GM21367 (cell line): ENCODE measurements around the gene RPL12.
"Not testable (repeated sequence)": the region's sequence is repeated elsewhere in the genome, so short reads cannot be mapped to it uniquely, and the experiment has no call there.

Experiments
- ATAC-seq: cut with Tn5 transposase; IDR thresholded peaks from one replicate; pipeline ENCODE4 v1.9.1; 2021; ENCODE audit not compliant: unreplicated experiment

RPL12 gene

DNA sequence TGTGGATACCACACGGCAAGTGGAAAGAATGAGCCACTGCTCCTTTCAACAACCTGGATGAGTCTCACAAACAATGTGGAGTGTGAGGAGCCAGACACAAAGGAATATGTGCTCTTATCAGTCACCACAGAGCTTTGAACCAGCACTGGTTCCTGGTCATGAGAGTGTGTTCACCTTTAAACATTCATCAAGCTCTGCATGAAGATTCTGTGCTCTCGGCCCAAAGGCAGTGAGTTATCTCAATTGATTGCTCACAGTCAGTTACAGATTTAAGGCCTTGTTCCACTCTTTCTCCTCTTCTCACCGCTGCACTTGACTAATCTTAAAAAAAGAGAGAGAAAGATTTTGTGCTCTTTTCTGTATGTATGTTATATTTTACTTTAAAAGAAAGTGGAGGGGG, 19.5 kb upstream of the RPL12 start:
- no peak for ATAC-seq

DNA sequence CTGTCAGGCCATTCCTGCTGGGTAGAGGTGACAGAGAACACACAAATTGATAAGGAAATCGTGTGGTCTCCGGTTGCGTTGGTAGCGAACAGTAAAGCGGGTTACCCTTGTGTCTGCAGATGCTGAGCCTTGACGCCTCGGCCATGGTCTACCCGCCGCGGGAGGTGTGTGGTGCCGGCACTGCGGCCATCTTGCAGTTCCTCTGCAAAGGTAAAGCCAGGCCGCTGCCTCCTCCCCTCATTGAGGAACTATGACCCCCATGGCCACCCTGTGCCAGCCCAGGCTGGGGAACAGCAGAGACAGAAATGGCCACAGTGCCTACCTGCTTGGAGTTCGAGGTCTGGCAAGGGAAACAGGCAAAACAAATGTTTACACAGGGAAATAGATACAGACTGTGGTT, 16.4 kb upstream of the RPL12 start:
- ATAC-seq: no peak

DNA sequence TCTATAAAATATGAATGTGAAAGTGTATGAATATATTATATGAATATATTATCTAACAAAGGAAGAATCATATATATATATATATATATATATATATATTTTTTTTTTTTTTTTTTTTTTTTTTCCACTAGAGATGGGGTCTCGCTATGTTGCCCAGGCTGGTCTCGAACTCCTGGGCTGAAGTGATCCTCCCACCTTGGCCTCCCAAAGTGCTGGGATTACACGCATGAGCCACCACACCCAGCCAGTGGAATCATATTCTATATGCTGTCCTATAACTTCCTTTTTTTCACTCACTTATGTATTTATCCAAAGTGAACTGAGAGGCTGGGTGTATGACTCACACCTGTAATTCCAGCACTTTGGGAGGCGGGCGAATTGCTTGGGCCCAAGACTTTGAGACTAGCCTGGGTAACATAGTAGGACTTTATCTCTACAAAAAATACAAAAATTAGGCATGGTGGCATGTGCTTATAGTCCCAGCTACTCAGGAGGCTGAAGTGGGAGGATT, 15.3 kb upstream of the RPL12 start:
- not testable (repeated sequence) for ATAC-seq

DNA sequence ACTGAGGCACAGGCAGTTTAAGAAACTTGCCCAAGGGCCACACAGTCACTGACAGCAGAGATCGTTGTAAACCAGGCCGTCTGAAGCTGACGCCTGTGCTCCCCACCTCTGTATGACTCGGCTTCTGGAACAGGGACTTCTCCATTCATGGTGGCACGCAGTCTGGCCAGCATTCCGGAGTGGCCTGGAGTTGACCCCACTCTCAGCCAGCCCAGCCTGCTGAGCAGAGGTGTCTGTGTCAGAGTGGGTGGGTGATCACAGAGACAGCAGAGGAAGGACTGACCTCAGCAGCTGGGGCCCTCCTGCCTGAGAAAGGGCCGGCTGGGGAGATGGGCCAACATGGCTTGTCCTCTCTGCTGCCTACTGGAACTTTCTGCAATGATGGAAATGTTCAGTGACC, 12.7 kb upstream of the RPL12 start:
- no peak for ATAC-seq

DNA sequence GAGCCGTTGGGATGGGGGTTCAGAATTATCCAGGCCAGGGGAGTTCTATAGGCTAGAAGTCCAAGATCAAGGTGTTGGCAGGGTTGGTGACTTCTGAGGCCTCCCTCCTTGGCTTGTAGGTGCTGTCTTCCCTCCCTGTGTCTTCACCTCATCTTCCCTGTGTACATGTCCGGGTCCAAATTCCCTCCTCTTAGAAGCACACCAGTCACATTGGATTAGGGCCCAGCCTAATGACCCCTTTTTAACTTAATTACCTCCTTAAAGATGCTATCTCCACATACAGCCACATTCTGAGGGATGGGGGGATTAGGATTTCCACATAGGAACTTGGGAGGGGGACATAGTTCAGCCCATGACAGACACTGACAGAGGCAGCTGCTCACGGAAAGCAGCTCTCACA, 12.2 kb upstream of the RPL12 start:
- ATAC-seq: no peak

DNA sequence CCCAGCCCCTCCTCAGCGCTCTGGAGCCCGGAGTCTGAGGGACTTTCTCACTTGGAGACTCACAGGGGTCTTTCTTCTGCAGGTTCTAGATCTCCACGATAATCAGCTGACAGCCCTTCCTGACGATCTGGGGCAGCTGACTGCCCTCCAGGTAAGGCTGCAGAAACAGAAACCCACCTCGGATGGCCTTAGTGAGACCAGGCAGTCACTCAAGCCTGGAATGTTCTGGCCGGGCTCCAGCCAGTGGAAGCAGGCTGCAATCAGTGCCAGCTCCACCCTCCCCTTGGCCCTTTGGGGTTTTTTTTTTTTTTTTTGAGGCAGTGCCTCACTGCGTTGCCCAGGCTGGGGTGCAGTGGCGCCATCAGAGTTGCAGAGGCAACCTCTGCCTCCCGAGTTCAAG, 7.7 kb upstream of the RPL12 start:
- ATAC-seq: no peak

DNA sequence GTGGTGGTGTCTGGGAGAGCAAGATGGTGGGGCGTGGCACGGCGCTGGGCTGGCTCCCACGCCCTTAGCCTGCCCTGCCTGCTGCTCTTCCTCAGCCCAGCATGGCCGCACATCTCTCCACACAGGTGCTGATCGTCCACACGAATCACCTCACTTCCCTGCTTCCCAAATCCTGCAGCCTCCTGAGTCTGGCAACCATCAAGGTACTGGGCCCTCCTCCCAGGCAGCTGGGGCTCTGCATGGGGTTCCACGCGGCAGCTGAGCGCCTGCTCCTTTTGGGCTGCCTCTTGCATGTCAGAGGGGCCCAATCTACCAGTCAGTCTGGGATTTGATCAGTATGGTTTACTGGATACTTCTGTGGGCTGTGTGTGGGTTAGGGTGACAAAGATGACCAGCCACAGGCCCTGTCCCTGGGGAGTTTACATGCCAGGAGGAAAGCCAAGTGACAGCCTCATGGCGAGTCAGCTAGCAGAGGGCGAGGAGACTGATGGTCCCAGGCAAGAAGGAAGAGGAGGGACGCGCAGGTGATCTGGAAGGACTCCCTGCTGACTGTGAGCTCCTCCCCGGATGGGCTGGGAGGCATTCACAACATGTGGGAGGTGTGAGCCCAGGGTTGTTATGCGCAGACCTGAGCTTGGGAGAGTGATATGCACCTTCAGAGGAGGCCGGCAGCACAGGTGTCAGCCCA, 6.1 kb upstream of the RPL12 start:
- no peak for ATAC-seq

DNA sequence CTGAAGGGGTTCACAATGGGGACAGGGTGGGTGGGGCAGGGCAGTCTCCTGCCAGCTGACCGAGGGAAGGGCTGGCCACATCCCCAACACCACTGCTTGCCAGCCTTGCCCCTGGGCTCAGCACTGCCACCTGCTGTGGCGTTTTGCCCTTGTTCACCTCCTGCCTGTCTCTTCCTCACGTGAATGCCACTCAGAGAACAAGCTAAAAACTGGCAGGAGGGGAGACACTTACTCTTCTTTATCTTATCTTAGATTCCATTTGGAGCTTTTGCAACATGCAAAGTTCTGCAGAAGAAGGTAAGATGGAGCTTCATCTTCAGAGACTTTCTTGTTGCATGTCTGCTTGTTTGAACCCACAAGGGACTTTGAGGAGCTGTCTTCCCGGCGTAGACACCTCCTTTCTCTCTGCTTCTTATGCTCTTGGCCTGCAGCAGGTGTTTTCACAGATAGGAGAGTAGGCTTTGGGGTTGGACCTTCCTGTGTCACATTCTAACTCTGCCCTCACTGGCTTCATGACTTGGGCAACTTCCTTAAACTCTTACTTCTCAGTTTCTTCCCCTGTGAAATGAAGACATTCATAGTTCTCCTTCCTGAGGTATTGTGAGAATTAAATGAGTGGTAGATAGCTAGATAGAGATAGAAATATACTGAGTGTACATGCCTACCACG, 4.3 kb upstream of the RPL12 start:
- no peak for ATAC-seq

DNA sequence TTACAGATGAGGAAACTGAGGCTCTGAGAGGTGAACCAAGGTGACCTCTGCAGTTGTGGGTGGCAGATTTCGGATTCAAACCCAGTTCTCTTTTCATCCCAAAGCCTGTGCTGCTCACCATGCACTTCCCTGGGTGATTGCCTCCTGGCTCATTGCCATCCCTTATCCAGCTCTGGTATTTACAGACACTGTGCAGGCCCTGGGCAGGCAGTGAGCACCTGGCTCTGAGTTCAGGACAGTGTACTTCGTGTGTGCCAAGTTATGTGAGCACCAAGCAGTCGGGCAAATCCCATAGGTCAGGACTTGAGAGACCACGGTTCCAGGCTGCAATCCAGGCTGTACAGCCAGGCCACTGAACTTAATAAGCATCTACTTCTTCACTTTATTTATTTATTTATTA, 1.5 kb upstream of the RPL12 start:
- no peak for ATAC-seq

DNA sequence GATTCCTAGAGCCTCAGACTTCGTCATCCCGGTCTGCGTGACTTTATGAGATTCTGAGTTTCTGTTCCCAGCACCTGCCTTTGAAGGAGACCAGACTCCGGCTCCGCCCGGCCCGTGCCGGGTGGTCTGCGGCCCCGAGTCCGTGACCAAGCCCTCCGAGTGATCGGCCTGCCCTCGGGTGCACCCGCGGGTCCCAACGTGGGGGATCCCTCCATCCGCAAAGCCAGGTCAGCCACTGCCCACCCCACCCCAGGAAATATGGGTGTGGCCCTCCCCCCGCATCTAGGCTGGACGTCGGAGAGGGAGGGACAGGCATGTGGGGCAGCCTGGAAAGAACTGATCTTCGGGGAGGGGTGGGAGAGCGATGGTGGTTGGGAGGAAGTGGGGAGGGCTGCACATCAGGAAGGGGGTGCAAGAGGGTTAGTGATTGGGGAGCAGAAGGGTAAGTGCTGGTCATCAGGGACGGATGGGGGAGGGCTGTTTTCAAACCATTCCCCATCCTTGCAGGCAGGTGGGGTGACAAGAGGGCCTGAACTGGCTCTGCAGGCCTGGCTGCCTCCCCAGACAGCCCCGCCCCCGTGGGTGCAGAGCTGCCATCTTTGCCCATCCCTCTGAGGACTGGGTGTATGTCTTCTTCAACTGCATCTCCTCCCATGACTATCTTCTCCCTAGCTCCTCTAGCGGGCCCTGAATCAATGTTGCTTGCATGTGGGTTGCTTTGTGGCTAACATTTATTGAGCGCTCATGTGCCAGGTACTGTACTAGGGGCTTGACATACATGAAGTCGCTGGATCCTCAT, 851 bp upstream of the RPL12 start:
- ATAC-seq: no peak

DNA sequence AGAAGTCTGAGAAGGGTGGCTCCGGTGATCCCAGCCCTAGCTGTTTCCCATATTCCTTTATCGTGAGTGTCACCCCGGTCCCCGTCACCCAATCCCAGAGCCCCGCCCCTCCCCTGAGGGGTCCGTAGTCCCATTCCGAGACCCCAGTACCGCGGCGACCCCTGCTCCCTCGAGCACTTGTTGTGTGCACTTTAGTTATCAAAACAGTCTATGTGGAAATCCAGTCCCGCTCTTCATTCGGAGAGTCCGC, 327 bp upstream of the RPL12 start:
- ATAC-seq: peak; percentile 7

DNA sequence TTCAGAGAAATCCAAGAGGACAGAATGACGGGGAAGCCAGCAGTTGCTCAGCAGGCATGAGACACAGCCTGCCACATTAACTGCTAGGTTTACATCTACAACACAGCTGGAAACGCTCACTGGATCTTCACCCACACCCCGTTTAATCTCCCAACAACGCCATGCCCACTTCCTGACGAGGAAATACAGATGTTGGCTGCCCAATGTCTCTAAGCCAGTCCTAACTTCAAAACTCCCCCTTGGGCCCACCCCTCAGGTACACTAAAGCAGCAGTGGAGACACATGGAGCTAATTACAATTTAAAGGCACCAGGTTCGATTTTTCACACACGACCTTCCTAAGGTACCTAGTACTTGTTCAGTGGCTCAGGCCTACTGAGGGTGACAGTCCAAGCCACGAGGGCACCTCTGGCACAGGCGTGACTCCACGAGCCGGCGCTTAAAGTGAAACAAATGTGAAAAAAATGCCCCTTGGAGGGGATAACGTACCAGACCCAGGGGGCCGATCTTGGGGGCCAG, 904 bp downstream of the RPL12 start:
- no peak for ATAC-seq

DNA sequence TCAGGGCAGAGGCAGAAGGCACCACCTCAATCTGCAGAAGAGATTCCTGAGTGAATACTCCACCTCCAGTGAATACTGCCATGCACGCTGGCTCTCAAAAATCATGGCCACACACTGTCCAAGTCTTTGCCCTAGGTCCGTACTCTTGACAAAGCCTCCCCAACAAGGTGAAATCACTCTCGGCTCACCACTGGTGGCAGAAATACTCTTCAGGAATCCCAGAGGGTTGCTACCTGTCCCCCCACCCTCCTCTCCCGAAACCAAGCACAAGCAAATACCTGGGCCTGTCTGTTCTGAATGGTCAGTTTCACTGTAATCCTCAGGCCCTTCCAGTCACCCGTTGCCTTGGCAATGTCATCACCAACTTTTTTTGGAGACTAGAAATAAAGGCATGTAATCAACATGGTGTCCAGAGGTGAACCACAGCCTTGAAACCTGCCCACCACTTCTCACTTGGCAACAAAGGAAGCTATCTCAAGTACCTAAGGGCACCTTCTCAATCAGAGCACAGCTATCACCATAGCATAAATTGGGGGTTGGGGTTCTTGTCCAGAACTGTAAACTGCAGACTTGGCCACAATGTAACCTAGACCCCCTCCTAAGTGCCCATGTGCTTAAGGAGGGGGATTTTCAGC, 1.8 kb downstream of the RPL12 start:
- ATAC-seq: no peak

DNA sequence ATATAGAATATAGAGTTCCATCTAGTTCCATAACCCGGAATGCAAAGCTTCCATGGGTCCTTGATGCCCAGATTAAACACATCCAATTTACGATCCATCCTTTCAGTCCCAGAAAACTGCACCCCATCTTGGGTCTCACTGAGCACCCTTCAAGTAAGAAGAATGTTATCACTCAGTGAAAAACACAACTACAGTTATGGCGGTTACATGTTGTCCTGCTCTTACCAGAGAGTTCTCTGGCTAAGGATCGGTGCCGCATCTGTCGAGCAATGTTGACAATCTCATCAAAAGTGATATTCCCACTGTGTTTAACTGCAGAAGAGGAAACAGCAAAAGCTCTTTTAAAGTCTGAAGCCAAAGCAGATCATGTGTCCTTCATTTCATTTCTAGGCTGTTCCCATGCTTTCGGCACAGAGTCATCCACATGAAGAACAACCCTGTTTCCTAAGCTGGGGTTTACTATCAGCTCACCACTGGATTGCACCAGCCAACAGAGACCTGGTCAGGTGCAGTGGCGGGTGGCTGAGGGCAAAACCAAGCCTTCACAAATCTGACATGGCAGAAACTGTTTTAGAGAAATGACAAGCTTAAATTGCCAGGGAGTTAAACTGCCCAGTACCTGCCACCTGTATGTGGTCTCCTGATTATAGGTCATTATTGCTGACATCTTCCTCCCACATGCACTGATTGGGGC, 2.9 kb downstream of the RPL12 start:
- no peak for ATAC-seq

DNA sequence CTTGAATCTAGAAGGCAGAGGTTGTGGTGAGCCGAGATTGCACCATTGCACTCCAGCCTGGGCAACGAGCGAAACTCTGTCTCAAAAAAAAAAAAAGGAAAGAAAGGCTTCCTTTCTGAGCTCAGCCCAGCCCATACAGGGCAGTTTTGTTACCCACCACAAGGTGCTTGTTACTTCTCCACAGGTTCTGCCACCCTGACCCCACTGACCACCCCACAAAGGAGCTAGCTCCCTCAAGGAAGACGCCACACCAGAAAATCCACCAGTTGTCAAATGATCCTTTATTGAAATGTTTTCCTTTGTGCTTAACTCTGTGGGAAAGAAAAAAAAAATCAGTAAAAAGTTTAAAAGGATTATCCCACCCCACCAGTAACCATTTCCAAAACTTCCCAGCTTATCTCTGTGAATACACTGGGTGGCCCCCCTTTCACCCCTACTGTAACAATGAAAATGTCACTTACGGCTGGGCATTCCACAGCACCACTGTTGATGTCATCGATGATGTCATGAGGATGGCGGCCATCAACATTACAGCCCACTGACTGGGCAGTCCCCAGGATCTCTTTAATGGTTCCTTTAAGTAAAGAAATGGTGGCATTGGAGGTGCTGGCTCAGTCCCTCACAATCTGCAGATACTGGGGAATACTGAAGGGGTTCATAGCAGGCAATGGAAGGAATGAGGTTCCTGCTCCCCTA, 3.6 kb downstream of the RPL12 start:
- no peak for ATAC-seq

DNA sequence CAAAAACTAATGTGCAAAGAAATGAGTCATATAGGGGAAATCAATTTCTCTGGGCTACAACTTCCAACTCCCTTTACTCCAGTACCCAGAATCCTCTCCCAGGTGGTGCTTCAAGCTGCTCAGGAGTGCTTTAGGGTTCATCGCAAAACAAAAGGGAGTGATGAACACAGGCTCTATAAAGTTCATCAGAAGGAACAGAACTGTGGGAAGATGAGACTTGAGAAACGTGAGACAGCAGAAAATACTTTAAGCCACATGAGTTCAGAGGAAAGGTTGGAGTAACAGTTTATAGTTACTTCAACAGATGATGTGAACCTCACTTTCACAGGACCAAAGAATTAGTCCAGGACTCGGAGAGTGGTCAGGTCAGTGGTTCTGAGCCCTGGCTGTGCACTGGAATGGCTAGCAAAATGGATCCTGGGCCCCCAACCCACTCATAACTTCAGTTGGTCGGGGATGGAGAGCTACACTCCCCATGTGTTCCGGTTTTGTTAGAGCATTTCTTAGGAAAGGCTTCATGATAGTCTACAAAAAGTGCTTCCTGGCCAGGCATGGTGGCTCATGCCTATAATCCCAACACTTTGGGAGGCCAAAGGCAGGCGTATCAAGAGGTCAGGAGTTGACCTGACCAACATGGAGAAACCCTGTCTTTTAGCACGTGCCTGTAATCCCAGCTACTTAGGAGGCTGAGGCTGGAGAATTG, 4.3 kb downstream of the RPL12 start:
- ATAC-seq: no peak

DNA sequence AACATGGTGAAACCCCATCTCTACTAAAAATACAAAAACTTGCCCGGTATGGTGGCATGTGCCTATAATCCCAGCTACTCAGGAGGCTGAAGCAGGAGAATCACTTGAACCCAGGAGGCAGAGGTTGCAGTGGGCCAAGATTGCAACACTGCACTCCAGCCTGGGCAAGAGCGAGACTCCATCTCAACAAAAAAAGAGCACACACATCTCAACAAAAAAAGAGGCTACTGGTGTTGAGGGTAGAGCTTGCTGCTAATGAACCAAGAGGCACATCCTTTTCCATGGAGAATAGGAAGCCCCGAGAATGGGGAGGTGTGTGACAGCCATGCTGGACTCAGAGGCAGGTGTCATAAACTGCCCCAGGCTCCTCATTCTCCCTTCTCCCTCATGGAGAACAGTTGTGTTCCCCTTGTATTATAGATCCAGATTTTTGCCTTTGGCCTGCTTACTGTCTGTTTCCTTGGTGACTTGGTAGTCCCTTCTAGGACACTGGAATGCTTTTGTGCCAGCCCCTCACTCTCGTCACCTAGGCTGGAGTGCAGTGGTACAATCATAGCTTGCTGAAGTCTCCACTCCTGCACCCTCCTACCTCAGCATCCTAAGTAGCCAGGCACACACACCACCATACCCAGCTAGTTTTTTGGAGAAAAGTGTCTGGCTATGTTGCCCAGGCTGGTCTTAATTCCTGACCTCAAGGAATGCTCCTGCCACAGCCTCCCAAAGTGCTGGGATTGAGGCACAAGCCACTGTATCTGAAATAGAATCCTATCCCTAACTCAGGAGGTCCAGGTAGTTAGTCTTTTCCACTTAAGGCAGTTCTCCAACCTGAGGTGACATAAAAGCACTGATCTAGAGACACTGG, 5.1 kb downstream of the RPL12 start:
- ATAC-seq: no peak

DNA sequence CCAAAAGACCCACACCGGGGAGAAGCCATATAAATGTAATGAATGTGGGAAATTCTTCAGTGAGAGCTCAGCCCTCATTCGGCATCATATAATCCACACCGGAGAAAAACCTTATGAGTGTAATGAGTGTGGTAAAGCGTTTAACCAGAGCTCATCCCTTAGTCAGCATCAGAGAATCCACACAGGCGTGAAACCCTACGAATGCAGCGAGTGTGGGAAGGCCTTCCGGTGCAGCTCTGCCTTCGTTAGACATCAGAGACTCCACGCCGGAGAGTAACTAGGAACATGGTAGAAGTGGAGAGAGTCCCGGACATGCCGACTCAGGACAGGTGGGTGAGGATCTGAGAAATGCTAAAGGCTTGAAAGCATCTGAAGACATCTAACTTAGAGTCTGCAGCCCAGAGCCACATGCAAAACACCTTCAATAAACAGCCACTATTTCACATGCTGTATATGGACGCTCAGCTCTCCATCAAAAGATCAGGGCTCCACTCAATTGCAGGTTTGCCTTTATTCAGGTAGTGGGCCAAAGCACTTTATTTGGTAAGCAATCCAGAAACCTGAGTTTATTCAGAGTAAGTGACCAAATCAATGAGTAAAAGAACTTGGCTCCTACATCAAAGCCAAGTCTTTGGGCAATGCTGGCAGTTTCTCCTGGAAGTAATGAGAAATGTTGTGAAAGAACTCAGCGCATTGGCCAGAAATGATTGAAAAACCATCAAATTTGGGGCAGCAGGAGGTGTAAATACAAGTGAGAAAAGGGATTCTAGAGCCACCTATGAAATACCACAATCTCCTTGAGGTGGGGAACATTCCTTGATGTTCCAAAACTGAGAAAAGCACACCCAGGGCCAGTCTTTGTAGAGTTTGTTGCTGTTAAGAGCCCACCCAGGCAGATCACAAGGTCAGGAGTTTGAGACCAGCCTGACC, 6.0 kb downstream of the RPL12 start:
- ATAC-seq: no peak
